ENCODE results near the gene RAPGEF1.

RAPGEF1 gene

GRCh38 chr9:131566158-131566557 is 173.7 kb downstream of the RAPGEF1 start:
- H3K4me3 ChIP-seq (ENCODE audit: low read depth, low read length), result no peak overlapping the region
- TF ChIP-seq CTCF (IDR thresholded peaks at IDR 0.05; ENCODE audit: borderline replicate concordance, insufficient read depth, low read depth, low read length), result no peak

GRCh38 chr9:131565369-131565768 is 174.5 kb downstream of the RAPGEF1 start:
- no peak for TF ChIP-seq CTCF (IDR thresholded peaks at IDR 0.05; ENCODE audit: borderline replicate concordance, insufficient read depth, low read depth, low read length)
- H3K4me3 ChIP-seq (ENCODE audit: low read depth, low read length), result no peak overlapping the region

- no peak for TF ChIP-seq CTCF (IDR thresholded peaks at IDR 0.05; ENCODE audit: borderline replicate concordance, insufficient read depth, low read depth, low read length)
- no peak overlapping the region for H3K4me3 ChIP-seq (ENCODE audit: low read depth, low read length)
These were observed 177.6 kb downstream of the RAPGEF1 start for GRCh38 chr9:131562032-131562959.

- TF ChIP-seq CTCF (IDR thresholded peaks at IDR 0.05; ENCODE audit: borderline replicate concordance, insufficient read depth, low read depth, low read length), result no peak
- H3K4me3 ChIP-seq (ENCODE audit: low read depth, low read length), result no peak overlapping the region
These were observed 180.4 kb downstream of the RAPGEF1 start for GRCh38 chr9:131559421-131560000.

- H3K4me3 ChIP-seq (ENCODE audit: low read depth, low read length), result no peak overlapping the region
- TF ChIP-seq CTCF (IDR thresholded peaks at IDR 0.05; ENCODE audit: borderline replicate concordance, insufficient read depth, low read depth, low read length), result no peak
These were observed 181.9 kb downstream of the RAPGEF1 start for GRCh38 chr9:131557855-131558548.

- no peak for TF ChIP-seq CTCF (IDR thresholded peaks at IDR 0.05; ENCODE audit: borderline replicate concordance, insufficient read depth, low read depth, low read length)
- no peak overlapping the region for H3K4me3 ChIP-seq (ENCODE audit: low read depth, low read length)
These were observed 183.8 kb downstream of the RAPGEF1 start for GRCh38 chr9:131555841-131556673.
